ENCODE results near the gene TMEM131.

- TF ChIP-seq POLR2A (IDR thresholded peaks at IDR 0.05), result no peak
- no peak for TF ChIP-seq CTCF (IDR thresholded peaks at IDR 0.05 in 4 of 5, conservative IDR thresholded peaks at IDR 0.05 in 1 of 5)
Observed at GRCh38 chr2:97717613-97717995, 278.1 kb downstream of the TMEM131 start.
